GM12878 (cell line): ENCODE measurements around the gene IL20RA. TPM values are rescaled to one million over a fixed set of nuclear protein-coding genes. Genes with fewer than 3 reads are reported as not detected.

Experiments
- ATAC-seq: fragments of 200-7000 bp; cut with Tn5 transposase; 3 replicates; pipeline ENCODE4 v1.9.1; 2020; ENCODE audit warnings: mild to moderate bottlenecking, moderate library complexity
- BruUV-seq: library from RNA; stranded (reverse); fragments of 400-500 nt; replicated peaks from 2 replicates; lab custom pipeline; 2021; lab: Mats Ljungman, UMichigan
- CTCF ChIA-PET: fragments of 300-600 bp; sonication (Branson Sonifier 250); formaldehyde crosslinking; extraction: SDS; loops from one replicate; lab custom pipeline; 2021; ENCODE audit warnings: inconsistent platforms; lab: Yijun Ruan, JAX
- POLR2A ChIA-PET: fragments of 350-600 bp; formaldehyde crosslinking; extraction: SDS; loops from one replicate; lab custom pipeline; 2021; ENCODE audit warnings: inconsistent platforms; lab: Charles Lee
- RAD21 ChIA-PET: fragments of 300-600 bp; sonication (Branson Sonifier 250); formaldehyde crosslinking; loops from one replicate; lab custom pipeline; 2023; ENCODE audit warnings: antibody characterized with exemption; ENCODE audit not compliant: unreplicated experiment; lab: Charles Lee
- SMC1A ChIA-PET: fragments of 300-600 bp; sonication (Branson Sonifier 250); formaldehyde crosslinking; loops from one replicate; lab custom pipeline; 2023; ENCODE audit not compliant: unreplicated experiment, uncharacterized antibody; lab: Charles Lee
- DNase-seq: peaks from one replicate; pipeline ENCODE4 v3.0.0-alpha.2; 2011; ENCODE audit warnings: low read depth, low spot score
- FAIRE-seq: peaks from 3 replicates; lab custom pipeline; 2011; peaks lifted over from hg19 to GRCh38; lab: Jason Lieb, UNC
- H2AFZ ChIP-seq: 2 replicates; pipeline ENCODE4 v1.6.0; 2011; ENCODE audit warnings: low read depth, low read length, control low read depth; ENCODE audit not compliant: control insufficient read depth
- H3K27ac ChIP-seq: 2 replicates; pipeline ENCODE4 v1.5.1; 2011; ENCODE audit warnings: control low read depth; ENCODE audit not compliant: control insufficient read depth, insufficient read depth
- H3K27me3 ChIP-seq, 2 experiments: replicated peaks in 1 of 2; 2 replicates each; pipeline versions ENCODE4 v1.6.0 to v1.6.1; 2011; ENCODE audit warnings: low read length in 1 of 2; ENCODE audit not compliant: control insufficient read depth in 2 of 2, insufficient read depth in 2 of 2
- H3K36me3 ChIP-seq, 2 experiments: 2 replicates each; pipeline ENCODE4 v1.5.1; 2011; ENCODE audit warnings: low read length in 1 of 2; ENCODE audit not compliant: control insufficient read depth in 2 of 2, insufficient read depth in 2 of 2
- H3K4me1 ChIP-seq: 2 replicates; pipeline ENCODE4 v1.6.1; 2011; ENCODE audit warnings: mild to moderate bottlenecking, low read length, moderate library complexity, mixed read lengths; ENCODE audit not compliant: control insufficient read depth, insufficient read depth
- H3K4me2 ChIP-seq: 2 replicates; pipeline ENCODE4 v1.6.0; 2011; ENCODE audit warnings: control low read depth; ENCODE audit not compliant: control insufficient read depth, insufficient read depth
- H3K4me3 ChIP-seq: fragments of 200-600 bp; sonication (generic); 2 replicates; pipeline ENCODE4 v1.5.1; 2016
- H3K79me2 ChIP-seq: 2 replicates; pipeline ENCODE4 v1.6.0; 2011; ENCODE audit warnings: low read length; ENCODE audit not compliant: control insufficient read depth, insufficient read depth
- H3K9ac ChIP-seq: 2 replicates; pipeline ENCODE4 v1.8.0; 2011; ENCODE audit warnings: low read length, control low read depth, mixed read lengths; ENCODE audit not compliant: control insufficient read depth, insufficient read depth
- H3K9me3 ChIP-seq: replicated peaks from 3 replicates; pipeline ENCODE4 v1.5.1; 2011; ENCODE audit warnings: mild to moderate bottlenecking, low read length; ENCODE audit not compliant: control insufficient read depth, insufficient read depth
- H4K20me1 ChIP-seq: 2 replicates; pipeline ENCODE4 v1.6.0; 2011; ENCODE audit not compliant: control insufficient read depth, insufficient read depth
- HCFC1 ChIP-seq: fragments of 150-350 bp; IDR thresholded peaks from 2 replicates; pipeline ENCODE4 v1.6.1; 2014; ENCODE audit warnings: low read length
- MXI1 ChIP-seq: fragments of 150-350 bp; IDR thresholded peaks from 2 replicates; pipeline ENCODE4 v1.6.1; 2011; ENCODE audit warnings: low read depth, mild to moderate bottlenecking, inconsistent platforms, low read length, improper control_type of control experiment
- PKNOX1 ChIP-seq: fragments of 450-650 bp; IDR thresholded peaks from 2 replicates; pipeline ENCODE4 v1.6.1; 2016; ENCODE audit warnings: mild to moderate bottlenecking
- PRDM15 ChIP-seq: fragments of 450-650 bp; formaldehyde crosslinking; IDR thresholded peaks from 2 replicates; pipeline ENCODE4 v1.4.0; 2020; ENCODE audit warnings: mild to moderate bottlenecking, moderate library complexity
- SMC3 ChIP-seq: IDR thresholded peaks from 2 replicates; pipeline ENCODE4 v1.6.1; 2011; ENCODE audit warnings: low read length, improper control_type of control experiment, borderline replicate concordance
- SUZ12 ChIP-seq: fragments of 200-600 bp; sonication (generic); IDR thresholded peaks from one replicate; pipeline ENCODE4 v1.6.1; 2018; ENCODE audit warnings: antibody characterized with exemption, mild to moderate bottlenecking; ENCODE audit not compliant: unreplicated experiment
- WGBS: methylation state at CpG from one replicate; pipeline ENCODE4 v1.1.6; 2016; ENCODE audit warnings: low lambda C conversion rate; ENCODE audit not compliant: insufficient replicate concordance, insufficient coverage; ENCODE audit errors: missing lambda C conversion rate; 5-methylcytosine and 5-hydroxymethylcytosine counted together
- in situ Hi-C: fragments of 300-500 bp; cut with MboI; formaldehyde crosslinking; loops from 9 replicates; pipeline ENCODE4 v1.14.3; 2018; ENCODE audit warnings: mixed read lengths
- intact Hi-C: fragments of 100-400 bp; cut with micrococcal nuclease; formaldehyde crosslinking; loops from one replicate; pipeline ENCODE4 v1.14.2; 2022; ENCODE audit not compliant: unreplicated experiment
- polyA plus RNA-seq, 11 experiments: library from polyadenylated mRNA; depleted of rRNA in 4 of 11; unstranded in 6 of 11; stranded (reverse) in 5 of 11; fragments of >200 nt; fragmentation: Nextera tagmentation in 4 of 11; fragmentation: Illumina TruSeq in 1 of 11; extraction: Ambion mirVana in 4 of 11; extraction: Trizol in 1 of 11; gene quantifications; 1 replicate in 1 of 11; 2 replicates in 10 of 11; pipeline versions ENCODE4 v1.2.1 to v1.2.3, GENCODE V29; 2011 to 2016; ENCODE audit warnings: inconsistent platforms in 2 of 11, missing spikeins in 2 of 11, low read depth in 1 of 11
- total RNA-seq, 4 experiments: library from RNA; depleted of rRNA in 3 of 4; stranded (reverse); fragments of >200 nt in 3 of 4; fragmentation: Illumina TruSeq in 1 of 4; extraction: Trizol in 1 of 4; gene quantifications; 2 replicates each; pipeline versions ENCODE4 v1.2.1 to v1.2.3, GENCODE V29; 2013 to 2021

The IL20RA gene
- total and polyA plus RNA-seq, 10 of the 15 experiments (the other 5 are each of a cell fraction or from before 2014, with no cell fraction given): 0.02 to 0.16 (median 0.09) TPM; not detected in 3

GRCh38 chr6:136989571-136990241 is 55.1 kb downstream of the IL20RA start:
- TF ChIP-seq SUZ12: peak; percentile 26
- TF ChIP-seq HCFC1: no peak
- no peak for TF ChIP-seq SMC3
- no peak for TF ChIP-seq PRDM15 (CRISPR knock-in tag)
- TF ChIP-seq PKNOX1: no peak
- TF ChIP-seq MXI1: no peak
- TF ChIP-seq, all 136 proteins: peak for 1
- no peak for FAIRE-seq
- Histone ChIP-seq H3K4me1 (no peaks in the 10 kb centered on the region), H3K36me3 (no peaks in the 10 kb centered on the region), H3K4me2 (no peak overlapping the region), H3K4me3 (no peak overlapping the region), H3K9ac (no peak overlapping the region), H3K27me3 (peaks cover 1 to 24% of the 10 kb centered on the region in 2 experiments), H2AFZ (no peak overlapping the region), H3K79me2 (no peaks in the 10 kb centered on the region), H3K9me3 (no peaks in the 10 kb centered on the region), H4K20me1 (no peaks in the 10 kb centered on the region), H3K27ac (no peak overlapping the region)
- BruUV-seq: no TSS peak
- POLR2A ChIA-PET: no interaction called here
- WGBS: 26% methylated on average over 40 of the region's 40 CpGs
- in situ Hi-C loops: no loop called here
- SMC1A ChIA-PET: interaction anchor here (0.7 kb wide), 1 partner anchor 18 kb away, joined by 3 read pairs; no protein-coding TSS in a partner anchor
- ATAC-seq: no peak
- no peak for DNase-seq
- RAD21 ChIA-PET: no interaction called here
- CTCF ChIA-PET: interaction anchor here (0.7 to 1.1 kb wide), 2 partner anchors 60 to 83 kb away, joined by 3 read pairs; no protein-coding TSS in a partner anchor
- intact Hi-C loops: no loop called here
